ENCODE data around the gene ALG9.

ALG9 gene

GRCh38 chr11:111835665-111836064 is 35.7 kb downstream of the ALG9 start:
- no peak for DNase-seq (ENCODE audit: low read depth)

- DNase-seq (ENCODE audit: low read depth) = no peak
Measured at GRCh38 chr11:111834432-111835163, 36.8 kb downstream of the ALG9 start.

- DNase-seq (ENCODE audit: low read depth) = no peak
Measured at GRCh38 chr11:111833524-111833923, 37.9 kb downstream of the ALG9 start.

GRCh38 chr11:111829185-111829968 is 42.0 kb downstream of the ALG9 start:
- DNase-seq (ENCODE audit: low read depth) = no peak

GRCh38 chr11:111826322-111826950 is 44.9 kb downstream of the ALG9 start:
- DNase-seq (ENCODE audit: low read depth) = no peak

GRCh38 chr11:111823629-111824028 is 47.8 kb downstream of the ALG9 start:
- no peak for DNase-seq (ENCODE audit: low read depth)

GRCh38 chr11:111823131-111823530 is 48.2 kb downstream of the ALG9 start:
- no peak for DNase-seq (ENCODE audit: low read depth)

GRCh38 chr11:111819829-111820237 is 51.5 kb downstream of the ALG9 start:
- no peak for DNase-seq (ENCODE audit: low read depth)

GRCh38 chr11:111819161-111819828 is 52.1 kb downstream of the ALG9 start:
- DNase-seq (ENCODE audit: low read depth) = no peak

- DNase-seq (ENCODE audit: low read depth) = no peak
Measured at GRCh38 chr11:111815489-111815888, 55.9 kb downstream of the ALG9 start.

- DNase-seq (ENCODE audit: low read depth) = no peak
Measured at GRCh38 chr11:111814557-111815320, 56.6 kb downstream of the ALG9 start.

GRCh38 chr11:111814106-111814505 is 57.3 kb downstream of the ALG9 start:
- no peak for DNase-seq (ENCODE audit: low read depth)

GRCh38 chr11:111812211-111812610 is 59.2 kb downstream of the ALG9 start:
- no peak for DNase-seq (ENCODE audit: low read depth)

- DNase-seq (ENCODE audit: low read depth) = no peak
Measured at GRCh38 chr11:111811445-111811844, 59.9 kb downstream of the ALG9 start.

- no peak for DNase-seq (ENCODE audit: low read depth)
Measured at GRCh38 chr11:111808834-111809233, 62.5 kb downstream of the ALG9 start.

GRCh38 chr11:111808063-111808588 is 63.3 kb downstream of the ALG9 start:
- no peak for DNase-seq (ENCODE audit: low read depth)

GRCh38 chr11:111807076-111807475 is 64.3 kb downstream of the ALG9 start:
- DNase-seq (ENCODE audit: low read depth) = no peak

- DNase-seq (ENCODE audit: low read depth) = no peak
Measured at GRCh38 chr11:111801135-111801534, 70.2 kb downstream of the ALG9 start.

- DNase-seq (ENCODE audit: low read depth) = no peak
Measured at GRCh38 chr11:111798279-111798678, 73.1 kb downstream of the ALG9 start.

GRCh38 chr11:111797145-111797581 is 74.2 kb downstream of the ALG9 start:
- no peak for DNase-seq (ENCODE audit: low read depth)

- DNase-seq (ENCODE audit: low read depth) = no peak
Measured at GRCh38 chr11:111796696-111797095, 74.7 kb downstream of the ALG9 start.
